HG03097 (cell line): Measurements from ENCODE around the gene SC5D.
A peak's percentile ranks its signal among the peaks of the same experiment; 100 is the strongest.

Experiments
- ATAC-seq: cut with Tn5 transposase; IDR thresholded peaks from one replicate; pipeline ENCODE4 v1.9.1; 2021; ENCODE audit not compliant: unreplicated experiment, low FRiP score

SC5D gene

GRCh38 chr11:121292495-121293287, at the start of gene SC5D:
Gene SC5D, plus strand, starts transcription at chr11:121292771. Its CDS starts 10,605 bp downstream, at chr11:121303376.
- peak; percentile 99 for ATAC-seq

GRCh38 chr11:121244884-121245283, 47.7 kb upstream of the SC5D start:
- ATAC-seq = no peak

- ATAC-seq = no peak
Observed at GRCh38 chr11:121246021-121246768, 46.4 kb upstream of the SC5D start.

GRCh38 chr11:121246769-121247035, 45.9 kb upstream of the SC5D start:
- ATAC-seq = no peak

GRCh38 chr11:121248496-121248895, 44.1 kb upstream of the SC5D start:
- no peak for ATAC-seq

- no peak for ATAC-seq
Observed at GRCh38 chr11:121249039-121249663, 43.4 kb upstream of the SC5D start.

GRCh38 chr11:121250843-121251242, 41.7 kb upstream of the SC5D start:
- no peak for ATAC-seq

- no peak for ATAC-seq
Observed at GRCh38 chr11:121253951-121254350, 38.6 kb upstream of the SC5D start.

- no peak for ATAC-seq
Observed at GRCh38 chr11:121254756-121255155, 37.8 kb upstream of the SC5D start.

- no peak for ATAC-seq
Observed at GRCh38 chr11:121255473-121256125, 37.0 kb upstream of the SC5D start.

- no peak for ATAC-seq
Observed at GRCh38 chr11:121257289-121257688, 35.3 kb upstream of the SC5D start.

GRCh38 chr11:121257976-121258375, 34.6 kb upstream of the SC5D start:
- ATAC-seq = no peak

GRCh38 chr11:121265586-121265985, 27.0 kb upstream of the SC5D start:
- no peak for ATAC-seq

GRCh38 chr11:121268581-121268980, 24.0 kb upstream of the SC5D start:
- no peak for ATAC-seq

GRCh38 chr11:121270001-121270678, 22.4 kb upstream of the SC5D start:
- ATAC-seq = no peak

- ATAC-seq = no peak
Observed at GRCh38 chr11:121274332-121274991, 18.1 kb upstream of the SC5D start.

- no peak for ATAC-seq
Observed at GRCh38 chr11:121281698-121282097, 10.9 kb upstream of the SC5D start.

- no peak for ATAC-seq
Observed at GRCh38 chr11:121282386-121282785, 10.2 kb upstream of the SC5D start.

GRCh38 chr11:121282886-121283502, 9.6 kb upstream of the SC5D start:
- no peak for ATAC-seq

GRCh38 chr11:121291319-121291718, 1.3 kb upstream of the SC5D start:
- ATAC-seq = no peak
